K562 (cell line): ENCODE data around the gene PRRC2C. TPM values are rescaled to one million over a fixed set of nuclear protein-coding genes. Genes with fewer than 3 reads are reported as not detected.
A peak's percentile ranks its signal among the peaks of the same experiment; 100 is the strongest.

Experiments used
- ATAC-seq: fragments of 200-7000 bp; cut with Tn5 transposase; 3 replicates; pipeline ENCODE4 v1.9.1; 2020; ENCODE audit warnings: moderate library complexity
- BruUV-seq: library from RNA; stranded (reverse); fragments of 400-500 nt; replicated peaks from 2 replicates; lab custom pipeline; 2021; lab: Mats Ljungman, UMichigan
- CTCF ChIA-PET: fragments of 300-600 bp; formaldehyde crosslinking; extraction: SDS; loops from one replicate; lab custom pipeline; 2021; ENCODE audit warnings: low intra/inter-chr PET ratio; lab: Yijun Ruan, JAX
- POLR2A ChIA-PET: fragments of 300-600, 350-650 bp; sonication (Branson Sonifier 250); formaldehyde crosslinking; extraction: SDS; loops from one replicate; lab custom pipeline; 2021; ENCODE audit warnings: antibody characterized with exemption, inconsistent platforms; lab: Yijun Ruan, JAX
- DNase-seq, 4 experiments: peaks; one replicate each; pipeline versions ENCODE4 v3.0.0 to v3.0.0-alpha.2; 2011 to 2018; ENCODE audit warnings: low spot score in 3 of 4, mixed read lengths in 3 of 4; ENCODE audit errors: extremely low read depth in 1 of 4
- FAIRE-seq: peaks from 2 replicates; lab custom pipeline; 2011; peaks lifted over from hg19 to GRCh38; lab: Jason Lieb, UNC
- H2AFZ ChIP-seq: 2 replicates; pipeline ENCODE4 v1.6.0; 2011; ENCODE audit warnings: low read depth, low read length, control low read depth, inconsistent platforms
- H3K27ac ChIP-seq: fragments of 200-600 bp; 3 replicates; pipeline ENCODE4 v1.8.0; 2011; ENCODE audit warnings: low read depth, mild to moderate bottlenecking, control low read depth, inconsistent platforms, low read length, moderate library complexity, mixed read lengths; ENCODE audit errors: extremely low read depth
- H3K27me3 ChIP-seq, 2 experiments: fragments of 300-600 bp in 1 of 2; 2 replicates in 1 of 2; 3 replicates in 1 of 2; pipeline versions ENCODE4 v1.6.0 to v1.8.0; 2011; ENCODE audit warnings: inconsistent platforms in 2 of 2, low read length in 2 of 2, mild to moderate bottlenecking in 1 of 2, mixed read lengths in 1 of 2, moderate library complexity in 1 of 2; ENCODE audit not compliant: control insufficient read depth in 2 of 2, insufficient read depth in 2 of 2
- H3K36me3 ChIP-seq: fragments of 300-600 bp; 3 replicates; pipeline ENCODE4 v1.8.0; 2011; ENCODE audit warnings: mild to moderate bottlenecking, low read length, inconsistent platforms; ENCODE audit not compliant: control insufficient read depth, insufficient read depth
- H3K4me1 ChIP-seq, 2 experiments: fragments of 200-600 bp in 1 of 2; replicated peaks in 1 of 2; 2 replicates in 1 of 2; 3 replicates in 1 of 2; pipeline versions ENCODE4 v1.5.1 to v1.8.0; 2011; ENCODE audit warnings: inconsistent platforms in 2 of 2, low read length in 2 of 2, mild to moderate bottlenecking in 1 of 2, mixed read lengths in 1 of 2, moderate library complexity in 1 of 2; ENCODE audit not compliant: control insufficient read depth in 2 of 2, insufficient read depth in 2 of 2
- H3K4me2 ChIP-seq: 2 replicates; pipeline ENCODE4 v1.6.1; 2011; ENCODE audit warnings: low read length, control low read depth, inconsistent platforms, mixed read lengths; ENCODE audit not compliant: insufficient read depth
- H3K4me3 ChIP-seq: fragments of 200-600 bp; sonication (generic), shearing (Covaris generic); 2 replicates; pipeline ENCODE4 v1.5.1; 2016; ENCODE audit warnings: control low read depth, inconsistent platforms
- H3K79me2 ChIP-seq: fragments of 200-600 bp; 3 replicates; pipeline ENCODE4 v1.8.0; 2011; ENCODE audit warnings: low read length, inconsistent platforms; ENCODE audit not compliant: control insufficient read depth, insufficient read depth
- H3K9ac ChIP-seq, 2 experiments: 2 replicates each; pipeline versions ENCODE4 v1.6.0 to v1.6.1; 2011; ENCODE audit warnings: low read depth in 2 of 2, low read length in 2 of 2, control low read depth in 1 of 2, inconsistent platforms in 1 of 2, mild to moderate bottlenecking in 1 of 2, mixed read lengths in 1 of 2; ENCODE audit not compliant: insufficient read depth in 1 of 2
- H3K9me1 ChIP-seq: one replicate; pipeline ENCODE4 v1.6.0; 2011; ENCODE audit warnings: inconsistent platforms, mild to moderate bottlenecking, low read length, moderate library complexity; ENCODE audit not compliant: control insufficient read depth, insufficient read depth
- H3K9me3 ChIP-seq: replicated peaks from 2 replicates; pipeline ENCODE4 v1.5.1; 2011; ENCODE audit warnings: low read depth, low read length, inconsistent platforms; ENCODE audit not compliant: control insufficient read depth, insufficient read depth
- H4K20me1 ChIP-seq: replicated peaks from 2 replicates; pipeline ENCODE4 v1.6.1; 2011; ENCODE audit warnings: low read length, inconsistent platforms, mixed read lengths; ENCODE audit not compliant: control insufficient read depth, insufficient read depth
- CREM ChIP-seq: IDR thresholded peaks from 2 replicates; pipeline ENCODE4 v1.6.1; 2014; ENCODE audit warnings: antibody characterized with exemption, low read depth
- DMBX1 ChIP-seq: fragments of 250-450 bp; sonication (Bioruptor Pico); IDR thresholded peaks from 2 replicates; pipeline ENCODE4 v1.8.0; 2022; ENCODE audit warnings: inconsistent platforms, mild to moderate bottlenecking, moderate library complexity, borderline replicate concordance
- HCFC1 ChIP-seq: IDR thresholded peaks from 2 replicates; pipeline ENCODE4 v1.6.1; 2012; ENCODE audit warnings: low read depth, low read length, improper control_type of control experiment
- HLTF ChIP-seq: fragments of 450-650 bp; IDR thresholded peaks from 2 replicates; pipeline ENCODE4 v1.6.1; 2016
- KDM5B ChIP-seq: fragments of 200-600 bp; sonication (generic); IDR thresholded peaks from 2 replicates; pipeline ENCODE4 v1.6.1; 2012; ENCODE audit warnings: low read depth, mild to moderate bottlenecking, moderate library complexity, low read length, control low read depth, inconsistent platforms; ENCODE audit not compliant: insufficient replicate concordance
- NFYB ChIP-seq: IDR thresholded peaks from 2 replicates; pipeline ENCODE4 v1.6.1; 2011; ENCODE audit warnings: mild to moderate bottlenecking, moderate library complexity; ENCODE audit not compliant: insufficient read length; ENCODE audit errors: extremely low read depth
- NR3C1 ChIP-seq: sonication (generic); formaldehyde crosslinking; IDR thresholded peaks from 2 replicates; pipeline ENCODE4 v1.8.1; 2022; ENCODE audit warnings: missing genetic modification reagents
- RHOXF2B ChIP-seq: fragments of 250-450 bp; sonication (Bioruptor Pico); conservative IDR thresholded peaks from 2 replicates; pipeline ENCODE4 v1.5.1; 2021
- SPI1 ChIP-seq: IDR thresholded peaks from 2 replicates; pipeline ENCODE4 v1.6.1; 2011; ENCODE audit warnings: low read depth, low read length, control low read depth, borderline replicate concordance
- SRF ChIP-seq, 2 experiments: fragments of 250-450, 450-650 bp in 1 of 2; sonication (Bioruptor Pico) in 1 of 2; sonication (generic) in 1 of 2; formaldehyde crosslinking; IDR thresholded peaks; 2 replicates each; pipeline versions ENCODE4 v1.5.0 to v1.5.1; 2020 to 2022; ENCODE audit warnings: mild to moderate bottlenecking in 1 of 2, missing genetic modification reagents in 1 of 2
- TAL1 ChIP-seq: fragments of 450-650 bp; IDR thresholded peaks from 2 replicates; pipeline ENCODE4 v1.6.1; 2016; ENCODE audit warnings: mild to moderate bottlenecking
- ZFX ChIP-seq: sonication (generic); formaldehyde crosslinking; IDR thresholded peaks from 2 replicates; pipeline ENCODE4 v1.8.0; 2022; ENCODE audit warnings: mild to moderate bottlenecking, missing genetic modification reagents, moderate library complexity
- ZNF121 ChIP-seq: sonication (generic); formaldehyde crosslinking; conservative IDR thresholded peaks from 2 replicates; pipeline ENCODE4 v1.8.0; 2022; ENCODE audit warnings: missing genetic modification reagents
- ZNF143 ChIP-seq: sonication (generic); formaldehyde crosslinking; IDR thresholded peaks from 2 replicates; pipeline ENCODE4 v1.9.0; 2022; ENCODE audit warnings: mild to moderate bottlenecking, missing genetic modification reagents
- WGBS: fragments of 100-300 bp; shearing (Covaris generic); methylation state at CpG from one replicate; pipeline ENCODE4 v1.1.6; 2016; ENCODE audit warnings: low coverage, mixed read lengths; ENCODE audit not compliant: insufficient coverage; ENCODE audit errors: missing lambda C conversion rate; 5-methylcytosine and 5-hydroxymethylcytosine counted together
- in situ Hi-C: fragments of 300-500 bp; cut with MboI; formaldehyde crosslinking; loops from 4 replicates; pipeline ENCODE4 v1.15.0; 2018; ENCODE audit warnings: inconsistent platforms, mixed read lengths
- intact Hi-C: fragments of 100-400 bp; cut with micrococcal nuclease; formaldehyde crosslinking; loops from 2 replicates; pipeline ENCODE4 v1.14.2; 2022
- polyA plus RNA-seq, 8 experiments: library from polyadenylated mRNA; depleted of rRNA in 4 of 8; stranded (reverse) in 5 of 8; unstranded in 3 of 8; fragments of >200 nt; fragmentation: Nextera tagmentation in 2 of 8; fragmentation: Illumina TruSeq in 1 of 8; extraction: Ambion mirVana in 2 of 8; extraction: Trizol in 1 of 8; gene quantifications; 2 replicates each; pipeline versions ENCODE4 v1.2.1 to v1.2.3, GENCODE V29; 2011 to 2014; ENCODE audit warnings: inconsistent platforms in 1 of 8, missing spikeins in 1 of 8
- total RNA-seq, 7 experiments: library from RNA; depleted of rRNA in 6 of 7; stranded (reverse); fragments of >200 nt in 6 of 7; fragmentation: Illumina TruSeq in 2 of 7; extraction: Trizol in 2 of 7; gene quantifications; 2 replicates each; pipeline versions ENCODE4 v1.2.1 to v1.2.3, GENCODE V29; 2011 to 2021; ENCODE audit warnings: low replicate concordance in 1 of 7
- TF ChIP-seq, protein P1 (sequence below): IDR thresholded peaks from 2 replicates; pipeline ENCODE4 v1.6.1; 2011; ENCODE audit warnings: borderline replicate concordance, low read depth, mild to moderate bottlenecking, moderate library complexity, low read length; ENCODE audit not compliant: insufficient read depth, poor library complexity, severe bottlenecking
- TF ChIP-seq, protein P2 (sequence below): IDR thresholded peaks from 2 replicates; pipeline ENCODE4 v1.6.1; 2016; ENCODE audit warnings: missing genetic modification characterization, missing compliant biosample characterization

The PRRC2C gene
- total and polyA plus RNA-seq, 9 of the 15 experiments (the other 6 are each of a cell fraction or from before 2014, with no cell fraction given) = 61.9 to 237 (median 105) TPM

DNA sequence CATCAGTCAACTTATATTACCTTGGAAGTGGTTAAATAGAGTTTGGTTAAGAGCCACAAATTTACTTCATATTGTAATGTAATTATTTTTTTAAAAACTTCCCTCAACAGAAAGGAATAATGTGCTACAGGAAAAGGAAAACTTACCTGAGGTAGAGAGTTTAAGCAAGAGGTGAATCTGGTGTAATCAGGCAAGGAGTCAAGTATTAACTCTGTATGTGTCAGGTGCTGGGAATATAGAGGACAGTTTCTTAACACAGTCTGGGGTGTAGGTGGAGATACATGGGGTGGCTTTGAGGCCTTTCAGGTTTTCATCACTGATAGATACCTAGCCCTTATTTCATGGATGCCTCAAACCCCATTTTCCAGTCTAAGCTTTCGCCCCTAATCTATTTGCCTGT, 110.8 kb downstream of the PRRC2C start (continued):
- TF ChIP-seq SRF (CRISPR knock-in tag; IDR thresholded peaks at IDR 0.05) (no peak), ZNF121 (CRISPR knock-in tag) (no peak), HCFC1 (no peak), DMBX1 (CRISPR knock-in tag) (no peak), TAL1 (no peak), NFYB (no peak)
- TF ChIP-seq, protein P1, sequence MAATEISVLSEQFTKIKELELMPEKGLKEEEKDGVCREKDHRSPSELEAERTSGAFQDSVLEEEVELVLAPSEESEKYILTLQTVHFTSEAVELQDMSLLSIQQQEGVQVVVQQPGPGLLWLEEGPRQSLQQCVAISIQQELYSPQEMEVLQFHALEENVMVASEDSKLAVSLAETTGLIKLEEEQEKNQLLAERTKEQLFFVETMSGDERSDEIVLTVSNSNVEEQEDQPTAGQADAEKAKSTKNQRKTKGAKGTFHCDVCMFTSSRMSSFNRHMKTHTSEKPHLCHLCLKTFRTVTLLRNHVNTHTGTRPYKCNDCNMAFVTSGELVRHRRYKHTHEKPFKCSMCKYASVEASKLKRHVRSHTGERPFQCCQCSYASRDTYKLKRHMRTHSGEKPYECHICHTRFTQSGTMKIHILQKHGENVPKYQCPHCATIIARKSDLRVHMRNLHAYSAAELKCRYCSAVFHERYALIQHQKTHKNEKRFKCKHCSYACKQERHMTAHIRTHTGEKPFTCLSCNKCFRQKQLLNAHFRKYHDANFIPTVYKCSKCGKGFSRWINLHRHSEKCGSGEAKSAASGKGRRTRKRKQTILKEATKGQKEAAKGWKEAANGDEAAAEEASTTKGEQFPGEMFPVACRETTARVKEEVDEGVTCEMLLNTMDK = no peak

DNA sequence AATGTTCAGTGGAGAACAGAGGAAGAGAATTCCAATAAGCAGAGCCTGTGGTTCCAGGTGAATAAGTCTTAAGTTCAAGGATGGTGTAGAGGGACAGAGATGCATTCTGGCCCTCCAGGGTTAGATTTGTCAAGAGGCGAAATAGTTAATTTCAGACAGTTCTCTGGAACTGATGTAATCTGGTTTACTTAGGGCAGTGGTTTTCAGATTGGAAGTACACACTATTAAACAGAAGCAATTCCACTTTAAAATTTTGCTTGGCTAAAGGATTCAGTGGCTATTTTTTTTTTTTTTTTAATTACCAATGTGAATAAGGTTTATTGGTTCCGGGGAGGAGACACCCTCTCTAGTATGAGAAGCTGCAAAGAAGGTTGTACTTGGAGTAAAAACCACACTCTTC, 111.4 kb downstream of the PRRC2C start:
- H3K36me3 ChIP-seq = peaks cover 16% of the 10 kb centered on the region
- no peak overlapping the region for H3K4me3 ChIP-seq
- no TSS peak for BruUV-seq
- ChIA-PET POLR2A (interaction anchor here (0.7 kb wide), 1 partner anchor 29 kb away, joined by 3 read pairs; no protein-coding TSS in a partner anchor), CTCF (no interaction called here)
- no peak overlapping the region for H3K27ac ChIP-seq
- no peaks in the 10 kb centered on the region for H3K9me3 ChIP-seq
- WGBS = 86% methylated on average over 2 of the region's 2 CpGs
- H3K9ac ChIP-seq = no peak overlapping the region
- 0 out of 3 replicates have a peak, but pooled peaks have one; percentile 8 for ATAC-seq
- H3K4me2 ChIP-seq = no peak overlapping the region
- H3K4me1 ChIP-seq = no peaks in the 10 kb centered on the region
- in situ Hi-C loops (no loop called here), intact Hi-C loops (no loop called here)
- no peak for FAIRE-seq
- H4K20me1 ChIP-seq = no peaks in the 10 kb centered on the region
- H3K79me2 ChIP-seq = no peaks in the 10 kb centered on the region
- no peak for DNase-seq
- H2AFZ ChIP-seq = no peak overlapping the region
- H3K27me3 ChIP-seq = no peaks in the 10 kb centered on the region
- no peaks in the 10 kb centered on the region for H3K9me1 ChIP-seq
- TF ChIP-seq SPI1 = no peak
- TF ChIP-seq CREM = no peak
- TF ChIP-seq, protein P1 = no peak
- TF ChIP-seq HLTF = no peak
- TF ChIP-seq ZNF143 = no peak
- TF ChIP-seq, protein P2, sequence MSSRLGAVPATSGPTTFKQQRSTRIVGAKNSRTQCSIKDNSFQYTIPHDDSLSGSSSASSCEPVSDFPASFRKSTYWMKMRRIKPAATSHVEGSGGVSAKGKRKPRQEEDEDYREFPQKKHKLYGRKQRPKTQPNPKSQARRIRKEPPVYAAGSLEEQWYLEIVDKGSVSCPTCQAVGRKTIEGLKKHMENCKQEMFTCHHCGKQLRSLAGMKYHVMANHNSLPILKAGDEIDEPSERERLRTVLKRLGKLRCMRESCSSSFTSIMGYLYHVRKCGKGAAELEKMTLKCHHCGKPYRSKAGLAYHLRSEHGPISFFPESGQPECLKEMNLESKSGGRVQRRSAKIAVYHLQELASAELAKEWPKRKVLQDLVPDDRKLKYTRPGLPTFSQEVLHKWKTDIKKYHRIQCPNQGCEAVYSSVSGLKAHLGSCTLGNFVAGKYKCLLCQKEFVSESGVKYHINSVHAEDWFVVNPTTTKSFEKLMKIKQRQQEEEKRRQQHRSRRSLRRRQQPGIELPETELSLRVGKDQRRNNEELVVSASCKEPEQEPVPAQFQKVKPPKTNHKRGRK (tag) = no peak
- TF ChIP-seq KDM5B = no peak
- TF ChIP-seq RHOXF2B = no peak
- TF ChIP-seq NR3C1 (CRISPR knock-in tag) = no peak
- no peak for TF ChIP-seq ZFX
